OCI-LY3 (cell line): ENCODE measurements around the gene PACC1.

ENCODE experiments used
- H2AFZ ChIP-seq: fragments of 200-600, 300-600 bp; shearing (Covaris generic); 2 replicates; pipeline ENCODE4 v1.6.0; 2014; ENCODE audit warnings: antibody characterized with exemption, low read depth, low read length
- H3K27ac ChIP-seq: fragments of 200-600, 300-600 bp; sonication (generic); 2 replicates; pipeline ENCODE4 v1.5.1; 2014; ENCODE audit warnings: mild to moderate bottlenecking, low read length, moderate library complexity, mixed read lengths
- H3K27me3 ChIP-seq: fragments of 200-600, 300-600 bp; sonication (generic); 2 replicates; pipeline ENCODE4 v1.6.1; 2014; ENCODE audit warnings: low read depth, low read length, mixed read lengths
- H3K36me3 ChIP-seq: fragments of 200-600, 300-600 bp; sonication (generic); replicated peaks from 2 replicates; pipeline ENCODE3; 2014; ENCODE audit warnings: low read depth, low read length, mixed read lengths
- H3K4me1 ChIP-seq: fragments of 300-600, 200-600 bp; sonication (generic); 2 replicates; pipeline ENCODE4 v1.6.1; 2014; ENCODE audit warnings: low read length, mixed read lengths
- H3K4me2 ChIP-seq: fragments of 200-600, 300-600 bp; sonication (generic); 2 replicates; pipeline ENCODE4 v1.6.1; 2014; ENCODE audit warnings: low read length, mixed read lengths
- H3K4me3 ChIP-seq: fragments of 300-600, 200-600 bp; sonication (generic); 2 replicates; pipeline ENCODE4 v1.5.1; 2014; ENCODE audit warnings: antibody characterized with exemption, mild to moderate bottlenecking, low read length, moderate library complexity
- H3K79me2 ChIP-seq: fragments of 300-600, 200-600 bp; shearing (Covaris generic); 2 replicates; pipeline ENCODE4 v1.6.1; 2014; ENCODE audit warnings: mild to moderate bottlenecking, low read length, mixed read lengths
- H3K9ac ChIP-seq: fragments of 300-600, 200-600 bp; shearing (Covaris generic); 2 replicates; pipeline ENCODE4 v1.6.0; 2014; ENCODE audit warnings: mild to moderate bottlenecking, low read length, moderate library complexity
- H3K9me3 ChIP-seq: fragments of 200-600, 300-600 bp; shearing (Covaris generic); 2 replicates; pipeline ENCODE4 v1.6.1; 2014; ENCODE audit warnings: low read length, mixed read lengths; ENCODE audit not compliant: insufficient read depth
- H4K20me1 ChIP-seq: fragments of 200-600, 300-600 bp; sonication (generic); 2 replicates; pipeline ENCODE4 v1.6.1; 2016; ENCODE audit warnings: low read length, mixed read lengths; ENCODE audit not compliant: insufficient read depth
- EZH2phosphoT487 ChIP-seq: fragments of 200-600 bp; shearing (Covaris generic); IDR thresholded peaks from 2 replicates; pipeline ENCODE4 v1.6.1; 2018; ENCODE audit warnings: antibody characterized with exemption, mixed run types, low read depth
- TF ChIP-seq, protein P1 (sequence below): fragments of 200-600, 300-600 bp; sonication (generic); IDR thresholded peaks from 2 replicates; pipeline ENCODE4 v1.5.1; 2014; ENCODE audit warnings: antibody characterized with exemption, low read length, low read depth

PACC1 gene

DNA sequence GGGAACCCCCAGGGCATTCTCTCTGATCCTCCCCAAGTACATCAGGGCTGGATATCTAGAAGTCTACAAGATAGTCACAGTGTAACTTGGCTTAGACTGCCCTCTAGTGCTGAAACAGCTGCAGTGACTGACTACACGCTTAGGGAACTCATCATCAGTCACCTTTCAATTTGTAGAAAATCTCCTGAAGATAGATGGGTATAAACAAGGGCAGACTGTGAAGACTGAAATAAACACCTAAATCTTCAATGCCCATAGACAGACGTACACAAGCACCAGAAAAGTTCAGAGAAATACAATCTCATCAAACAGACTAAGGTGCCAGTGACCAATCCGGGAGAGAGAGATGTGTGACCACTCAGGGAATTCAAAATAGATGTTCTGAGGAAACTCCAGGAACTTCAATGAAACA lies 46.6 kb downstream of the PACC1 start:
- Histone ChIP-seq H3K27me3 (no peaks in the 10 kb centered on the region), H3K4me1 (0 out of 2 replicates have a peak, but pooled peaks cover 2% of the 10 kb centered on the region), H4K20me1 (no peaks in the 10 kb centered on the region), H3K36me3 (peaks cover 70% of the 10 kb centered on the region), H3K79me2 (peaks cover 3% of the 10 kb centered on the region; the same call in 1 of the 2 replicates), H3K9me3 (peaks cover 3% of the 10 kb centered on the region; the same call in 1 of the 2 replicates), H3K27ac (no peak overlapping the region), H2AFZ (no peak overlapping the region), H3K4me2 (no peak overlapping the region), H3K4me3 (no peak overlapping the region), H3K9ac (no peak overlapping the region)
- no peak for TF ChIP-seq EZH2phosphoT487
- TF ChIP-seq, protein P1, sequence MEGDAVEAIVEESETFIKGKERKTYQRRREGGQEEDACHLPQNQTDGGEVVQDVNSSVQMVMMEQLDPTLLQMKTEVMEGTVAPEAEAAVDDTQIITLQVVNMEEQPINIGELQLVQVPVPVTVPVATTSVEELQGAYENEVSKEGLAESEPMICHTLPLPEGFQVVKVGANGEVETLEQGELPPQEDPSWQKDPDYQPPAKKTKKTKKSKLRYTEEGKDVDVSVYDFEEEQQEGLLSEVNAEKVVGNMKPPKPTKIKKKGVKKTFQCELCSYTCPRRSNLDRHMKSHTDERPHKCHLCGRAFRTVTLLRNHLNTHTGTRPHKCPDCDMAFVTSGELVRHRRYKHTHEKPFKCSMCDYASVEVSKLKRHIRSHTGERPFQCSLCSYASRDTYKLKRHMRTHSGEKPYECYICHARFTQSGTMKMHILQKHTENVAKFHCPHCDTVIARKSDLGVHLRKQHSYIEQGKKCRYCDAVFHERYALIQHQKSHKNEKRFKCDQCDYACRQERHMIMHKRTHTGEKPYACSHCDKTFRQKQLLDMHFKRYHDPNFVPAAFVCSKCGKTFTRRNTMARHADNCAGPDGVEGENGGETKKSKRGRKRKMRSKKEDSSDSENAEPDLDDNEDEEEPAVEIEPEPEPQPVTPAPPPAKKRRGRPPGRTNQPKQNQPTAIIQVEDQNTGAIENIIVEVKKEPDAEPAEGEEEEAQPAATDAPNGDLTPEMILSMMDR: peak; percentile 91

DNA sequence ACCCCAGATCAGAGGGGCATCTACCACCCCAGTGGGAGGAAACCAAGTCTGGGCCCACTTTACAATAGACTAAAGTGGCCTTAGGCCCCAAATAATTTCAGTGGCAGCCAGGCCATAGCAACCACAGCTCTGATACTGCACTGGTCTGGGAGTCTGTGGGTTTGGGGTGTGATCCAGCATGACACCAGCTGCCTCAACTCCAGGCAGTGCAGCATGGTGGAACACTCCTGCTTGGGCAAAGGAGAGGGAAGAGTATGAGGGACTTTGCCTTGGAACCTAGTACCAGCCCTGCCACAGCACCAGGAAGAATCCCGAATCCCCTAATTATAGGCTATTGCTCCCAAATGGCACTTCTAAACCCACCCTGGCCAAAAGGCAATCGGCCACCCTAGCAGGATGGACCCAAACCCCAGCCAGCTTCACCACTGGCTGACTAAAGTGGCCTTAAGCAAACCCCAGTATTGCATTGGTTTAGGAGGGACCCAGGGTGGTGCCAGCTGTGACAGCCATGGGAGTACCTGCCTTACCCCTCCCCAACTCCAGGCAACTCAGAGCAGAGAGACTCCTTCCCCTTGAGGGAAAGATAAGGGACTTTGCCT lies 47.1 kb downstream of the PACC1 start:
- H3K4me1 ChIP-seq: 0 out of 2 replicates have a peak, but pooled peaks cover 2% of the 10 kb centered on the region
- no peak overlapping the region for H2AFZ ChIP-seq
- peaks cover 68% of the 10 kb centered on the region for H3K36me3 ChIP-seq
- H3K9ac ChIP-seq: no peak overlapping the region
- H3K9me3 ChIP-seq: peaks cover 3% of the 10 kb centered on the region; the same call in 1 of the 2 replicates
- H3K27me3 ChIP-seq: no peaks in the 10 kb centered on the region
- H3K4me2 ChIP-seq: no peak overlapping the region
- H4K20me1 ChIP-seq: no peaks in the 10 kb centered on the region
- H3K27ac ChIP-seq: no peak overlapping the region
- no peak for TF ChIP-seq EZH2phosphoT487
- TF ChIP-seq, protein P1: no peak
- no peak overlapping the region for H3K4me3 ChIP-seq
- peaks cover 3% of the 10 kb centered on the region; the same call in 1 of the 2 replicates for H3K79me2 ChIP-seq

DNA sequence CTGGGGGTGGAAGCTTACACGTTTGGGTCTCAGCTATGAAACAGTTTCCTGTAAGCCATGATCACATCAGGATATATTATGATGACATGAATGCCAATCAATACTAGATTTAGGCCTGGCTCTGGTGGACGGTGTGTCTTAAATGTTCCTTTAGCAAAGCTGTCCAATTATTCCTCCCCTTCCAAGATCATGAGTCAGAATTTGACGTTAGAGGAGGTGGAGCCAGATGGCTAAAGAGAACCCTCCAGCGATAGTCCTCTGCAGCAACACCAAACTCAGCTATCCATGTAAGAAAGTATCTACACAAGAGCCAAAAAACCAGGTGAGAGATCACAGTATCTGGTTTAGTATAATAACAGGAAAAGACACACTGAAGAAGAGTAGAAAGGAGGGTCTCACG lies 47.8 kb downstream of the PACC1 start:
- no peak overlapping the region for H3K4me3 ChIP-seq

DNA sequence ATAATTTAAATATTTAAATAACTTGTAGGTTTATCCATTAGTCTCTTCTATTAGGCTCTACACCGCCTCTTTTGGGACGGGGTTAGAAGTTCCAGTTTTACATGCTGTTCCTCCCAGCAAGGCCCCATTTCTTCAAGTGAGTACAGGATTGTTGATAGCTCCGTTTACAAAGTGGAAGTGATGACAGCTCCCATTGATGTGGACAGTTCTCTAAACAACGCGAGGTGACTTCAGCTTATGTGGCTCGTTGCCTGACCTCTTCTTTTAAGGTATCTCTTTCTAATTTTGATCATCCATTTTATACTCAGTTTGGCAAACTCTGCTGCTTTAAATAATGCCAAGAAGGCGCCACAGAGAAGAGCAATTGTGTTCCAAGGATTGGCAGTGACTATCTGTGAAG lies 49.7 kb downstream of the PACC1 start:
- no peak overlapping the region for H3K27ac ChIP-seq
- no peaks in the 10 kb centered on the region for H4K20me1 ChIP-seq
- H3K9me3 ChIP-seq: peaks cover 3% of the 10 kb centered on the region; the same call in 1 of the 2 replicates
- peaks cover 3% of the 10 kb centered on the region; the same call in 1 of the 2 replicates for H3K79me2 ChIP-seq
- H3K27me3 ChIP-seq: no peaks in the 10 kb centered on the region
- TF ChIP-seq EZH2phosphoT487: no peak
- TF ChIP-seq, protein P1: no peak
- H3K4me1 ChIP-seq: 0 out of 2 replicates have a peak, but pooled peaks cover 2% of the 10 kb centered on the region
- no peak overlapping the region for H3K9ac ChIP-seq
- H3K4me3 ChIP-seq: no peak overlapping the region
- H3K4me2 ChIP-seq: no peak overlapping the region
- H2AFZ ChIP-seq: no peak overlapping the region
- H3K36me3 ChIP-seq: peaks cover 72% of the 10 kb centered on the region

More for the DNA sequence above, 47.8 kb downstream of the PACC1 start:
- Histone ChIP-seq H3K27ac (no peak overlapping the region), H3K27me3 (no peaks in the 10 kb centered on the region), H4K20me1 (no peaks in the 10 kb centered on the region), H2AFZ (no peak overlapping the region), H3K4me1 (0 out of 2 replicates have a peak, but pooled peaks cover 2% of the 10 kb centered on the region), H3K79me2 (peaks cover 3% of the 10 kb centered on the region; the same call in 1 of the 2 replicates), H3K9ac (no peak overlapping the region), H3K36me3 (peaks cover 68% of the 10 kb centered on the region), H3K4me2 (no peak overlapping the region), H3K9me3 (peaks cover 3% of the 10 kb centered on the region; the same call in 1 of the 2 replicates)
- TF ChIP-seq, protein P1: no peak
- TF ChIP-seq EZH2phosphoT487: no peak
